ENCODE data around the gene CP.
"Not testable (repeated sequence)": the region's sequence is repeated elsewhere in the genome, so short reads cannot be mapped to it uniquely, and the experiment has no call there.

The CP gene

DNA sequence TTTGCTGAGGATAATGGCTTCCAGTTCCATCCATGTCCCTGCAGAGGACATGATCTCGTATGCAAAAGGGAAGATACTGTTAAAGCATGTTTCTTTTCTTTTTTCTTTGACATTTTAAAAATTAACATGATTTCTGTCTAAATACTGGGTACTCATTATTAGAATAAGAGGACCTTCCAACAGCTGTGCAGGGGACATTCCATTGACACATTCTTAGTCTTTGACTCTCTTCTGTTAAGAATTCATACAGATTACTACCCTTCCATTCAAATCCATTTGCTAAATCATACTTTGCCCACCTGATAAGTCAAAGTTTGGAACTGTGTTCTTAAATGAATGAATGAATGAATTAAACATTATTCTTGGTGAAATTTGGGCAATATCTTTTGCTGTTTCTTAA is 5.1 kb upstream of the CP start:
- DNase-seq, result no peak

DNA sequence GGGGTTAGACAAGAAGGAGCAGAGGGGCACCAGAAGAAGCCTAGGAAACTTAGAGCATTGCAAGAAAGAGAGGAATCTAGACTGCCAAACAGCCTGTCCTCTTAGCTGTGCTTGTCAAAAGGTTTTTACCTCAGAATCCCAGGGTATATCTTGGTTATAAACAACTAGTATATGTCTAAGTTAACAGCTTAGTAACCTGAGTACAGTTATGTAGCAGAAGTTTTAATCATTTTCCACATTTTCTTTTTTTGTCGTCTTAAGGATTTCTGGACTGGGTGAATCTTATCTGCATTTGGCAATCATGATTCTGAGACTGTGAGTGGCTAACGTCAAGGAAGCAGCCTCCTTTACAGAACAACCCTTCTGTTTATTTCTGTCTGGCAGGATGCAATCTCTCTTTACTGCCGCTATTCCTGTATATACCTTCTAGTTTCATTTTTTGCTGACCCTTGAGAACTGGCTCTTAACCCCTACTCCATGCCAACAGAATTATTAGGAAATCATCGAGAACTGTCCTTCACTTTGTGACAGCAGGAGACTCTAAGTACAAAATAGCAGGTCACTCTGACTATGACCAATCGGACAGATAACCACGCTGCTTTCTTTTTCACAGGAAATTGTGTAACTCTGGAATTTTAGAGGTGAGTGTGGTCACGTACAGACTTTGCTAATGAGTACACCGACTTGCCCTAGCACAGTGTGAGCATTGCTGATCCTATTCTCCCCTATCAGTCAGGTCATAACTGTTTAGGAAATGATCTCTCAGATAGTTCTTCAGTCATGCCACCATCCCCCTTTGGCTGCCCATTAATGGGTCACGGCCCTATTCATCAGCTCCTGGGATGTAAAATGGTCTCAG is 3.3 kb upstream of the CP start:
- DNase-seq, result no peak

DNA sequence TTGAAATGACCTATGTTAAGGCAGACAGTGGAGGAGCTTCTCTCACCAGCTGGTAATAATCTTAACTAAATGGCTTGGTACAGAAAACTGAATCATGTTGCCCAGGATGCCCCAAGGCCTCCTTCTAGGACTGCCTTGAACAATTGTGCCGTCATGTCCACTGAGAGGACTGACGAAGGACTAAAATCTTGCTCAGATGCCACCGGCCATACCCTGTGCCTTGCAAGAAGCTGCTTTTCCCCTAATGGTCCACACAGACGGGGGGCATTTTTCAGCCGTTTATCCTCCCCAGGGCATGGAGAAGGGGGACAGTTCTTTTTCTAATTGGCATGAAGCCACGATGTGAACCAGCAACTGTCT is 1.8 kb upstream of the CP start:
- no peak for DNase-seq

DNA sequence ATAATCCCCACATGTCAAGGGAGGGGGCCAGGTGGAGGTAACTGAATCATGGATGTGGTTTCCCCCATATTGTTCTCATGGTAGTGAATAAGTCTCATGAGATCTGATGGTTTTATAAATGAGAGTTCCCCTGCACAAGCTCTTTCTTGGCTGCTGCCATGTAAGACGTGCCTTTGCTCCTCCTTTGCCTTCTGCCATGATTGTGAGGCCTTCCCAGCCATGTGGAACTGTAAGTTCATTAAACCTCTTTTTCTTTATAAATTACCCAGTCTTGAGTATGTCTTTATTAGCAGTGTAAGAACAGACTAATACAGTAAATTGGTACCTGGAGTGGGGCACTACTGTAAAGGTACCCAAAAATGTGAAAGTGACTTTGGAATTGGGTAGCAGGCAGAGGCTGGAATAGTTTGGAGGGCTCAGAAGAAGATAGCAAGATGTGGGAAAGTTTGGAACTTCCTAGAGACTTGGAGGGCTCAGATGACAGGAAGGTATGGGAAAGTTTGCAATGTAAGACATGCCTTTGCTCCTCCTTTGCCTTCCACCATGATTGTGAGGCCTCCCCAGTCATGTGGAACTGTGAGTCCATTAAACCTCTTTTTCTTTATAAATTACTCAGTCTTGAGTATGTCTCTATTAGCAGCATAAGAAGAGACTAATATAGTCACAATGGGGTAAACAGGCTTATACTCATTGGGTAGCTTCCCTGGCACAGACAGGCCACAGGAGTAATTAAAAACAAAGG is 2.1 kb downstream of the CP start:
- not testable (repeated sequence) for DNase-seq

DNA sequence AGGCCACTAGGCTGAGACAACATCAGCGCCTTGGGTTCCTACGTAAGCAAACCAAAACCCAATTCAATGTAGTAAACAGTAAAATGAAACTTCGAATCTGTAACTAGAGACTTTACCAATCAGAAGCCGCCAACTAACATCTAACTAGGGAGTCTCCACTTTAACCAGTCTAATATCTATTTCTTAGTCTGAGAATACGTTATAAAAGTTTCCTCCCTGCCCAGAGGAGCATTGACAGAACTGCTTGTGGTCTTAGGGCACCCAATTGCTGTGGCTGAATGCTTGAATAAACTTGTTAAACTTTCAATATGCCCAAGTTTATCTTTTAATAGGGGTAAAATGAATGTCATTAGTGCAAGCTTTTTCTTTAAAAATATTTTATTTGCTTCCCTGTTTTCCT is 4.3 kb downstream of the CP start:
- DNase-seq, result no peak

DNA sequence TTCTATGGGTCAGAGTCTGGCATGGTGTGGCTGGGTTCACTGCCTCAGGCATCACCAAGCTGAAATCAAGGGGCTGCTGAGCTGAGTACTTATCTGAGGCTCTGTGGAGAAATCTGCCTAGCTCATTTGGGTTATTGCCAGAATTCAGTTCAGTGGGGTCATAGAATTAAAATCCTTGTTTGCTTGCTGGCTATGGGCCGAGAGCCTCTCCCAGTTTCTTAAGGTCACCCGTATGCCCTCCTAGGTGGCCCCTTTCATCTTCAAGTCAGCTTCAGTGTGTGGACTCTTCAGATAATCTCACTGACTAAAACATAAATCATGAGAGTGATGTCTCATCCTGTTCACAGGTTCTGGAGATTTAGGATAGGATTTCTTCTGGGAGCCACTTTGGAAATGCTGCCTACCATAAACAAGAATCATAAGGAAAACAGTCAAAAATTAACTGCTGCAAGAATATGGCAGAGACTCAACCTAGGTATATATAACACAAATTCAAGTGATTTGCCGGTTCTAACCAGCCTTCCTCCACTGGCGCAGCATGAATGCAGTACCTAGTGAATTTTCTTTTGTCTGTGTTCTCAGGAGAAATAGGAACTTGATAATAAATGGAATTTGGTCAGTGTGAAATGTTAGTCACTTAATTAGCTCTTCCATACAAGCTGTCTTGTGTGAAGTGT is 5.3 kb downstream of the CP start:
- no peak for DNase-seq

DNA sequence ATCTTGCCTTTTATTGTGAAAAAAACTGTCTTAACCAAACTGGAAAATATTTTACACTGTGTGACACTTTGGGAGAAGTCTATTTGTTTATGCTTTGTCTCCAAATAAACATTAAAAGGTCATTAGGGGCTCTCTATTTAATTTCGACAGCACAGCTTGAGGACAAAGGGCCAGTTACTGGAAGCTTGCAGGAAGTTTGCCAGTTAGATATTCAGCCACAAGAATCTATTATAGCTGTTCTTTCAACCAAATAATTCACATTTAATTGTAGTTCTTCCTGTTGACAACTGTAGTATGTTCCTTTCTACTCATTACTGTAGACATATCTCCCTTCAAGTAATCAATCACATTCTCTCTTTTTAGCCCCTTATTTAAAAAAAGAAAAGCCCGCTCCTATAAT is 6.1 kb downstream of the CP start:
- DNase-seq, result no peak

DNA sequence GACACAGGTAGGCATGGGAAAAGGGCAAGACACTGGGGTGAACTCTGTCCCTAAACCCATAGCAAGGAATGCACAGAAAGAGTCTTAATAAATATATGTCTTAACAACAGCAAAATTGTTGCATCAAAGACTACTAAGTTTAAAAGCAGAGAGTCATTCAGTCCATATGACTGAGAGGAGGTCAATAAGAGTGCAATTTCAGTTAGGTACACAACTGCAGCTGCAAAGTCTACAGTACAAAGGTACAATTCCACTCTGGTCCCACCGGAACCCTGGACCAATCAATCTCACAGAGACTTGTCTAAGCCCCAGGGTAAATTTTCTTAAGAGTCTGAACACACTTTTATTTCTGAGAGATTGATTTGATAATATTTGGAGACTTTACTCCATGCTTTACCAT is 6.9 kb downstream of the CP start:
- no peak for DNase-seq

DNA sequence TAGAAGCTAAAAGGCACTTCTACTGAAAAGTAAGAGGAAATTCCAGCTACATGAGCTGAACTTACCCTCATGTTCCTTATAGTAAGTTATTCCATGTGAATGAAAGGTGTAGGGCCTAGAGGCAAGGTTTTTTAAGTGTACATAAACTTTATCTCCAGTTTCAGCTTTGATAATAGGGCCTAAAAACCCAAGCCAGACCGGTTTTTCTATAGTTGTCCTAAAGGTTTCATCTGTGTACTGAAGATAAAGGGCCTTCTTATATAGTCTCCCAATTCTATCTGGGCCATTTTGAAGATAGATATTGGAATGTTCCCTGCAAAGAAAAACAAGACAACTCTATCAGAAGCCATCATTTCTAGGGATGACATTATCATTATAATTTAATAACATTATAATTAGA is 9.2 kb downstream of the CP start:
- DNase-seq, result no peak

DNA sequence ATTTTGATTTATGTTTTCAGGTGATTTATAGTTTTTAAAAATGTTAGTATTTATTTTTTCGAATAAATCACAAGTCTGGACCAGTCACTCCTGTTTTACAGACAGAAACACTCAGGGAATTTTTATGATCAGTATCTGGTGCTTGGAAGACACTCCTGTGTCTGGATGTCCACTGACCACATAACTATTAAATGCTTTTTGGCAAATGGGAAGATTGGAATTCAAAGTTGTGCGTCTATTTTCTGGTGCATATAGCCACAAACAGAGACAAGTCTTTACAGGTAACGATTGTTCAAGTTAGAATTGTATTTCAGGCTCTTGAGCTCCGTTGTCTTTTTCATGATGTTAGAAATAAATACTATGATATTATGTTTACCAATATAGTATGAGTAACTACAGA is 12.2 kb downstream of the CP start:
- no peak for DNase-seq

DNA sequence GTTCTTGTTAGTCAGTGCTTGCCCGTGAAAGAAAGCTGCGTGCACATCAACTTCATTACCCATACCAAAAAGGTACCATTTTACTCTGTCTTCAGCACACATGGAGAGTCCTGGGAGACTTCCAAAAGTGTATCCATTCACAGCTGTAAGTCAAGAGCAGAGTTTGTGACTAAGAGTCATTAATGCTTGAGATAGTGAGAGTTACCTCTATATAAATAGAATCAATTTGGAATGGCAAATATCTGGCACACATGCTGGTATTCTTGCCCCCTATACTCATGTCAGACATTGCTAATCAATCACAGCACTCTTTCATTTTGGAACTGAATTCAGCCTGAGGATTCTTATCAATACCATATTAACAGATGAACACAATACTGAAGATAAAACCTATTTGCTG is 14.2 kb downstream of the CP start:
- no peak for DNase-seq

DNA sequence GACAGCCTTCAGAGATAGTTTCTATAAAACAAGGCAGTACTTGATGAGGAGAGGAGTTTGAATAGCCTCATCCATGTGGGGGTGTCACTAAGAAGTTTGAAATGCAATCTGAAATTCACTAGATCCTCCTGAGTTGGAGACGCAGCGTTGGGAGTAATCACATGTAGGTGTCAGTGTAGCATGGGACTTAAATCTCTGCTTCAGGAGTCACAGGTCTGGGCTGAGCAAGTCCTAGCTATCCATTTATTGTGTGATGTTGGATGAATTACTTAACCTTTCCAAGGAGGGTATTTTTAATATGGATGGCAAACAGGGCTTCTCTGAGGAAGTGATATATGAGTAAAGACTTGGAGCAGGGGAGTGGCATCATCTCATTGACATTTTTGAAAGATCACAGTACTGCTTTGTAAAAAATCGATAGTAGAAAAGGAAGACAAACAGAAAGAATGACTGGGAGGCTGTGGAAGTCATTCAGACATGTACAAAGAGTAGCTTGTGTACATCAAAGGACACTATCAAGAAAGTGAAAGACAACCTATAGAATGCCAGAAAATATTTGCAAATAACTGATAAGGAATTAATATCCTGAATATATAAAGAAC is 17.1 kb downstream of the CP start:
- no peak for DNase-seq

DNA sequence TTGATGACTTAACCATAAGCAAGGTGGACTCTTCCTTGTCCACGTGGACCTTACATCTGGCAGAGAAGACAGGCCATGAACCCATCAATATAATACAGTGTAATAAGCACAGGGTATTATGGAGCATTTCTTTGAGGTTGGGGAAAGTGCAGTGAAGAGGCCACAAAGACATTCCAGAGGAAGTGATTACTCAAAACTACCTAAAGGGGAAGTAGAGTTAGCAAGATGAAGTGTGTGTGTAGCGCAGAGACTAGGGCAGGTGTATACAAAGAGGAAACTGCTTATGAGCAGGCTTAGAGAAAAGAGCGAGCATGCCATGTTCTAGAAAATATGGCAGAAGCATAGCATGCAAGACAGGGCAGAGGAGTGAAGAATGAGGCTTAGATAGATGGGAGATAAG is 17.9 kb downstream of the CP start:
- DNase-seq, result no peak

DNA sequence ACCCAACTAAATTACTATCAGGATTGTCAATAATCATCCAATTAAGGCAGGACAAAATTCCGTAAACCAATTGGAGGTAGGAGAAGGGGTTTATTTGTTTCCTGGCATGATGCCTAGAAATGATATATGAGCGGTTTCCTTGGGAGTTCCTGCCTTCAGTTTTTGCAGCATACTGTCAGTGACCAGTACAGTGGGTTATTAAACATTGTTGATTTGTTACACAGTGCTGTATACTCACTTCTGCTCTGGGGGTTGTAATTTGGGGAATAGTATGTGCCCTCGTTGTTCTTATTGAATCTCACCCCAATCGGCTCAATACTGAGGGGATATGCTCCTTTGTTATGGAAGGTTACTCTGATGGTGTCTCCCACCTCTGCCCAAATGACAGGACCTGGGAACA is 22.2 kb downstream of the CP start:
- no peak for DNase-seq

DNA sequence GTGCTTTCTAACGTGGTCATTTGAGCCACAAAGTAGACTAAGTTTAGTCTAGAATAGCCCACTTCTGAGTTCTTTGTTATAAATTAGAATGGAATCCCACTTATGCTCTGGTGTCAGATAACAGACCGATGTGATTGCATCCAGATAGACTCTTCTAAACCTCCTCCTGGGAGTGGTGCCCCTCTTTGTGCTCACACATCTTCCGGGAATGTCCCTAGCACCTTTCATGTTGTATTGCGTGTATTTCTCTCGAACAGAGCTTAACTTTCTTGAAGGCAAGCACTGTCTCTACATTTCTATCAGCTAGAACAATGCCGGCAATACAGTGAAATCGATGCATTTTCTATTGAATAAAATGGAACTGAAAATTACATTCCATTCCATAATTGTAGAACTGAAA is 23.0 kb downstream of the CP start:
- DNase-seq, result no peak

DNA sequence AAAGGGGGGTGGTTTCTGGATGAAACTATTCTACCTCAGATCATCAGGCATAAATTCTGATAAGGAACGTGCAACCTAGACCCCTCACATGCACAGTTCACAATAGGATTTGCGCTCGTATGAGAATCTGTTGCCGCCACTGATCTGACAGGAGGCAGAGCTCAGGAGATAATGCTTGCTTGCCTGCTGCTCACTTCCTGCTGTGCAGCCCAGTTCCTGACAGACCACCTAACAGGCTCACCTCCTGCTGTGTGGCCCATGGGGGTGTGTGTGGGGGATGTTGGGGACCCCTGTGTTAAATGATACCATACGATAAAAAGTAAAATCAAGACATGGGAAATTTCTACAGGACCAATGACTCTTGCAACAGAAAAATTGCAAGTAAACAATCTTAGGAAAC is 24.0 kb downstream of the CP start:
- DNase-seq, result no peak

DNA sequence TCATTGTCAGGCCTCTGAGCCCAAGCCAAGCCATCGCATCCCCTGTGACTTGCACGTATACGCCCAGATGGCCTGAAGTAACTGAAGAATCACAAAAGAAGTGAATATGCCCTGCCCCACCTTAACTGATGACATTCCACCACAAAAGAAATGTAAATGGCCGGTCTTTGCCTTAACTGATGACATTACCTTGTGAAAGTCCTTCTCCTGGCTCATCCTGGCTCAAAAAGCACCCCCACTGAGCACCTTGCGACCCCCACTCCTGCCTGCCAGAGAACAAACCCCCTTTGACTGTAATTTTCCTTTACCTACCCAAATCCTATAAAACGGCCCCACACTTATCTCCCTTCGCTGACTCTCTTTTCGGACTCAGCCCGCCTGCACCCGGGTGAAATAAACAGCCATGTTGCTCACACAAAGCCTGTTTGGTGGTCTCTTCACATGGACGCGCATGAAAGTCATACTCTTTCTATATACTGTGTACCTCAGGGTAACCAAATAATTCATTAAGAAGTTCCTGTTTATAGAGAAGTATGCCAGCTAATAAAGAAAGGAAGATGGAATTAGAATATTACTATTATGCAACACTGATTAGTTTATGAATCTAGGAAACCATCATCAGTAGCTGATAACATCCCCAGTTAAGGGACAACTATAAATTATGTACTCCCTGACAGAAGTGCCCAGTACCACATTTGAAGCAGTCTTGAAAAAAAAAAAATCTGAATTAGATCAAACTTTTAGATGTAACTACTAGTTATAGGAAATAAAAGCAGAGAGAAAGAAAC is 24.6 kb downstream of the CP start:
- not testable (repeated sequence) for DNase-seq

DNA sequence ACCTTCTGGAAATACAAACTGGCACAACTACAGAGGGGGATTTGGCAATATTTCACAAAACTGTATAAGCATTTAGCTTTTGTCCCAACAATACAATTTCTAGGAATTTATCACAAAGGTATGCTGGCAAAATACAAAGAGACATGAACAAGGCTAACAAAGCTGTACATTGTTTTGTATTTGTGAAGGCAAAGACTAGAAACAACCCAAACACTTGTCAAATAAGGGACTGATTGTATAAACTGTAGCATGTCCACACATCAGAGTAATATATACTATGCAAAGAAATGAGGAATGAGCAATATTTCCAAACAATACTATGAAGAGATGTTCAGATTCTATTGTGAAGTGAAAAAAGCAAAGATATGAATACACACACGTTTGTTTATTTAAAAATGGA is 26.4 kb downstream of the CP start:
- DNase-seq, result no peak

DNA sequence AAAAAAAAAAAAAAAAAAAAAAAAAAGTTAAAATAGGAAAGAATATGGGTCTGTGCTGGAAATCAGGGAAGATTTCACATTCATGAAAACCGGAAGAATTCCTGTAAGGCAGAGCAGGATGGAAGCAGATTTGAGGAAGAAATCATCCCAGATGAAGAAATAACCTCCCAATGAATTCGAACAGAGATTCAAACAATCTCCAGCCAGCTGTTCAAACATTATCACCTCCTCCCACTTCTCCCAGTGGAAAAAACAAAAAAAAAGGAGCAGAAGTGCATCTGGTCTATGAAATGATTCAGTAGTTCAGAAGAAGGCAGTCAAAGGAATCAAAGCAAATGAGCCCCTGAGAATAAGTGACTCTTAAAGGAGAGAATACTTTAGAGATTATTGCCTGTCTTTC is 33.1 kb downstream of the CP start:
- no peak for DNase-seq

DNA sequence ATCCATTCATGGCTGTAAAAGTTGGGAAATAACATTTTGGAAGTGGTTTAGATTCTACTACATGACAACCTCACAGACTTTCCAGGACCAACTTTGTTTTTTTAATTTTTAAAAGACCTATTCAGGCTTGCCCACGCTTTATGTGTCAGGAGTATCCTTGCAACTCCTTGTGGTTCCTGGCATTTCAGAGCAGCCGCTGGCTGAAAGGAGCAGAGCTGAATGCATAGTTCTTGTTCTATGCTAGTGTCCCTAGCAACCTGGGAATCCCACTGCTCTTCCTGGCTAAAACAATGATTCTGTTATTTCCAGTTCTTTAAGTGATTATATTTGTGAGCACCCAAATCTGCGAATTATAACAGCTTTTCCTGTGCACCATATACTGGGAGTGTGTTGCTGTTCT is 34.9 kb downstream of the CP start:
- no peak for DNase-seq

DNA sequence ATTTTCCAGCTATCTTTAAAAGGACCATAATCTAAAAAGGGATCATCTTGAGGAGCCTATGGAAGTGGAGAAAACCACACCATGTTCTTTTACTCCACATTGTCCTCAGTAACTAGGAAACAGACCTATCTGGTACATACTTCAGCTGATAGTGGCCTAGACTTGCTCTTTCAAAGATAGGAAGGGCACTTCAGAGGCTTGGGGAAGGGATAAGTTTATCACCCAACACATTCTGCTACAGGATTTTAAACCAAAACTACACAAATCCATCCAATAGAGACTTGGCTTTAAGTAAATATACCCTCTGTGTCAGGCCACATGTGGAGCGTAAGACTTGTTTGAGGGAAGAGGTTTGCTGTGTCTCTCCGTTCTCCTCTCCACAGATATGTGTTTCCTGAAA is 35.4 kb downstream of the CP start:
- no peak for DNase-seq

DNA sequence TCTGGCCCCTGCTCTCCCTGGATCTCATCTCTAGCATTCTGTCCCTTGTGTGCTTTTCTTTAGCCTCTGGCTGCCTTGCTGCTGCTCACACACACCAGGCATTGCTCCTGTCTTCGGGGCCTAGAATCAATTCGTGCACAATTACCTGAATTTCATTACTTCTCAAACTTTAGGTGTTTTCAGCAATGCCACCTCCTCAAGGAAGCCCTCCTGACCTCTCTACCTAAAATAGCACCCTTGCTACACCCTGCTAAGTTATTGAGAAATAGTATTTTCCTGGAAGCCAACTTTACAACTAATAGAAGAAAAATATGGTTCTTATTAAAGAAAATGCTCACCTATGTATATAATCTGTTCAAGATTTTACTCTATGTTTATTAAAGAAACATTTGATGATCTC is 40.4 kb downstream of the CP start:
- no peak for DNase-seq

DNA sequence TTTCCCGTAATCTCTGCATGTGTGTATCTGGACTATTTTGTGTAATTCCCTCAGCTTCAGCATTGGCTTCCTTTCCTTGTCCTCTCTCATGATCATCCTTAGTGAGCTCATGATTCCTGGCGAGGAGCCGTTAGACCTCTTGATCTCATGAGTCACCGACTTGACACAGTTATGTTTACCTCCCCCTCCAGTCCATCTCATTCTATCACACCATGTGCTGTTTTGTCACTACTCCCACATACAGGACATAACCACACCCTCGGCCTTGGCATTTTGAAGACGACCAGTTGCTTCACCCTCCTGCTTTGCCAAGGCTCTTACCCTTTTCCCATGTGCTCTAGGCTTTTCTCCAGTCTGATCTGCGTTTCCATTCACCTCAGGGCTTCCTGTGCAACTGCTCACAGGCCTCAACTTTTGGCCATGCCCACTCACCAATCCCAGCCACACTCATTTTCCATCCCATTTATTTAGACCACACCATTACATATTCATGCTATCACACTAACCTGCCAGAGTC is 41.5 kb downstream of the CP start:
- DNase-seq, result no peak

Measured in T-helper 9 cell (primary cell).